Adrenal gland (tissue), 5 donors: ENCODE measurements around the gene MS4A10.

Experiments used
- CTCF ChIP-seq, 6 experiments: fragments of 450-650 bp in 4 of 6; fragments of 200-600 bp in 2 of 6; sonication (generic) in 1 of 6; IDR thresholded peaks; 1 replicate in 5 of 6; 2 replicates in 1 of 6; pipeline versions ENCODE4 v1.5.1 to v1.8.0; 2016 to 2021; ENCODE audit warnings: antibody characterized with exemption in 6 of 6, mild to moderate bottlenecking in 2 of 6, moderate library complexity in 1 of 6
- POLR2A ChIP-seq, 2 donors: fragments of 450-650 bp; IDR thresholded peaks; one replicate each; pipeline ENCODE4 v1.6.1; 2017; ENCODE audit warnings: antibody characterized with exemption in 2 of 2, mild to moderate bottlenecking in 2 of 2, moderate library complexity in 1 of 2
- donor health status: DM: no; HTN: no; CAD: no.

GRCh38 chr11:60748225-60748624 is 36.9 kb upstream of the MS4A10 start:
- TF ChIP-seq CTCF (IDR thresholded peaks at IDR 0.05), result no peak
- TF ChIP-seq POLR2A (IDR thresholded peaks at IDR 0.05), result no peak
